Mammary epithelial cell (primary cell): ENCODE data around the gene BRMS1.

Experiments
- EZH2 ChIP-seq: IDR thresholded peaks from 2 replicates; pipeline ENCODE4 v1.6.1; 2012; ENCODE audit warnings: low read length, inconsistent platforms, borderline replicate concordance
- TF ChIP-seq, protein P1 (sequence below), 2 donors: IDR thresholded peaks in 1 of 2; conservative IDR thresholded peaks in 1 of 2; 2 replicates each; pipeline ENCODE4 v1.5.1; 2011 to 2012; ENCODE audit warnings: inconsistent platforms in 2 of 2, low read length in 2 of 2, mild to moderate bottlenecking in 2 of 2, control low read depth in 1 of 2, low read depth in 1 of 2; ENCODE audit not compliant: insufficient read depth in 1 of 2; ENCODE audit errors: extremely low read depth in 1 of 2

DNA sequence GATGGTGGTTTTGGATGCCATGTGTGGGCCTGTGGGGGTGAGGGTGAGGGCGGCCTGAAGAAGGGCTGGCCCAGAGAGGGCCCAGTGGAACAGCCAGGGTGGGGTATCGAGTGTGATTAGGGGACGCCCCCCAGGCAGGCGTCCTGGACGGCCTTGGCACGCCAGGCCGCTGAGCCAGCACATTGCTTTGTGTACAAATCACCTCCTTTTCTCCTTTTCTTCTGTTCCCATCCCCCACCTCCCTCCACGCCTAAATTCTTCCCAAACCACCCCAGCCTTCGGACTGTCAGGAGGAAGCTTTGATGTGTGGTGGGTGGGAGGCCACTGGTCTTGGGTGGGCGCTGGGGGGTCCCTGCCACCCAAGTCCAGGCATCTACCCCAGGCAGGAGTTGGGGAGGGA, 20.2 kb downstream of the BRMS1 start:
- TF ChIP-seq, protein P1, sequence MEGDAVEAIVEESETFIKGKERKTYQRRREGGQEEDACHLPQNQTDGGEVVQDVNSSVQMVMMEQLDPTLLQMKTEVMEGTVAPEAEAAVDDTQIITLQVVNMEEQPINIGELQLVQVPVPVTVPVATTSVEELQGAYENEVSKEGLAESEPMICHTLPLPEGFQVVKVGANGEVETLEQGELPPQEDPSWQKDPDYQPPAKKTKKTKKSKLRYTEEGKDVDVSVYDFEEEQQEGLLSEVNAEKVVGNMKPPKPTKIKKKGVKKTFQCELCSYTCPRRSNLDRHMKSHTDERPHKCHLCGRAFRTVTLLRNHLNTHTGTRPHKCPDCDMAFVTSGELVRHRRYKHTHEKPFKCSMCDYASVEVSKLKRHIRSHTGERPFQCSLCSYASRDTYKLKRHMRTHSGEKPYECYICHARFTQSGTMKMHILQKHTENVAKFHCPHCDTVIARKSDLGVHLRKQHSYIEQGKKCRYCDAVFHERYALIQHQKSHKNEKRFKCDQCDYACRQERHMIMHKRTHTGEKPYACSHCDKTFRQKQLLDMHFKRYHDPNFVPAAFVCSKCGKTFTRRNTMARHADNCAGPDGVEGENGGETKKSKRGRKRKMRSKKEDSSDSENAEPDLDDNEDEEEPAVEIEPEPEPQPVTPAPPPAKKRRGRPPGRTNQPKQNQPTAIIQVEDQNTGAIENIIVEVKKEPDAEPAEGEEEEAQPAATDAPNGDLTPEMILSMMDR (conservative IDR thresholded peaks at IDR 0.05 in 1 of 2, IDR thresholded peaks at IDR 0.05 in 1 of 2; ENCODE audit: extremely low read depth in 1 of 2, insufficient read depth in 1 of 2, low read depth in 1 of 2, low read length in 2 of 2), result no peak
- TF ChIP-seq EZH2, result no peak
